Lower leg skin (tissue), 3 donors: Measurements from ENCODE around the gene PRSS22.

ENCODE experiments used
- CTCF ChIP-seq, 3 donors: fragments of 450-650 bp; IDR thresholded peaks; one replicate each; pipeline ENCODE4 v1.5.1; 2016; ENCODE audit warnings: antibody characterized with exemption in 3 of 3, mild to moderate bottlenecking in 3 of 3, moderate library complexity in 2 of 3
- POLR2A ChIP-seq, 2 donors: fragments of 450-650 bp; IDR thresholded peaks; one replicate each; pipeline ENCODE4 v1.6.1; 2016 to 2017; ENCODE audit warnings: antibody characterized with exemption in 2 of 2, mild to moderate bottlenecking in 1 of 2, moderate library complexity in 1 of 2

- no peak for TF ChIP-seq CTCF (IDR thresholded peaks at IDR 0.05)
- TF ChIP-seq POLR2A (IDR thresholded peaks at IDR 0.05), result no peak
Observed at GRCh38 chr16:2810651-2811050, 47.3 kb downstream of the PRSS22 start.
